GM12878 (cell line): ENCODE results near the gene DYNLT5.

Source experiments
- CHD4 ChIP-seq: fragments of 200-600 bp; sonication (generic); IDR thresholded peaks from 2 replicates; pipeline ENCODE4 v1.6.1; 2016; ENCODE audit warnings: mild to moderate bottlenecking
- EP300 ChIP-seq, 2 experiments: fragments of 150-350 bp in 1 of 2; IDR thresholded peaks; 2 replicates each; pipeline ENCODE4 v1.6.1; 2011 to 2012; ENCODE audit warnings: low read depth in 2 of 2, low read length in 2 of 2, borderline replicate concordance in 1 of 2, improper control_type of control experiment in 1 of 2, inconsistent platforms in 1 of 2; ENCODE audit not compliant: control insufficient read depth in 1 of 2
- ESRRA ChIP-seq: IDR thresholded peaks from 2 replicates; pipeline ENCODE4 v1.6.1; 2012; ENCODE audit warnings: mild to moderate bottlenecking, low read length, improper control_type of control experiment
- PML ChIP-seq: IDR thresholded peaks from 2 replicates; pipeline ENCODE4 v1.6.1; 2012; ENCODE audit warnings: low read length, inconsistent platforms
- POLR2AphosphoS5 ChIP-seq: IDR thresholded peaks from 2 replicates; pipeline ENCODE4 v1.6.1; 2011; ENCODE audit warnings: mild to moderate bottlenecking, low read length, inconsistent platforms
- RAD21 ChIP-seq: IDR thresholded peaks from 2 replicates; pipeline ENCODE4 v1.6.1; 2011; ENCODE audit warnings: mild to moderate bottlenecking, low read depth, low read length, moderate library complexity; ENCODE audit not compliant: insufficient read depth
- SREBF1 ChIP-seq: IDR thresholded peaks from 2 replicates; pipeline ENCODE4 v1.6.1; 2012; ENCODE audit warnings: mild to moderate bottlenecking, low read length
- TF ChIP-seq, protein P1 (sequence below), 3 experiments: IDR thresholded peaks in 2 of 3; conservative IDR thresholded peaks in 1 of 3; 2 replicates each; pipeline ENCODE4 v1.5.1; 2011; ENCODE audit warnings: low read depth in 3 of 3, low read length in 3 of 3, mild to moderate bottlenecking in 3 of 3, control low read depth in 2 of 3, moderate library complexity in 2 of 3, inconsistent platforms in 1 of 3, mixed read lengths in 1 of 3; ENCODE audit not compliant: control insufficient read depth in 2 of 3, insufficient read depth in 1 of 3; ENCODE audit errors: extremely low read depth in 1 of 3
- TF ChIP-seq, protein P2 (sequence below): IDR thresholded peaks from 2 replicates; pipeline ENCODE4 v1.6.1; 2012; ENCODE audit warnings: improper control_type of control experiment, low read depth, low read length; ENCODE audit not compliant: insufficient replicate concordance
- TF ChIP-seq, protein P3 (sequence below): IDR thresholded peaks from 2 replicates; pipeline ENCODE4 v1.6.1; 2012; ENCODE audit warnings: mild to moderate bottlenecking, low read depth, low read length
- TF ChIP-seq, protein P4 (sequence below): IDR thresholded peaks from 2 replicates; pipeline ENCODE4 v1.6.1; 2012; ENCODE audit warnings: low read length, inconsistent platforms
- TF ChIP-seq, protein P5 (sequence below): IDR thresholded peaks from 2 replicates; pipeline ENCODE4 v1.6.1; 2011; ENCODE audit warnings: low read depth, mild to moderate bottlenecking, low read length, moderate library complexity, borderline replicate concordance; ENCODE audit errors: extremely low read depth

DNA sequence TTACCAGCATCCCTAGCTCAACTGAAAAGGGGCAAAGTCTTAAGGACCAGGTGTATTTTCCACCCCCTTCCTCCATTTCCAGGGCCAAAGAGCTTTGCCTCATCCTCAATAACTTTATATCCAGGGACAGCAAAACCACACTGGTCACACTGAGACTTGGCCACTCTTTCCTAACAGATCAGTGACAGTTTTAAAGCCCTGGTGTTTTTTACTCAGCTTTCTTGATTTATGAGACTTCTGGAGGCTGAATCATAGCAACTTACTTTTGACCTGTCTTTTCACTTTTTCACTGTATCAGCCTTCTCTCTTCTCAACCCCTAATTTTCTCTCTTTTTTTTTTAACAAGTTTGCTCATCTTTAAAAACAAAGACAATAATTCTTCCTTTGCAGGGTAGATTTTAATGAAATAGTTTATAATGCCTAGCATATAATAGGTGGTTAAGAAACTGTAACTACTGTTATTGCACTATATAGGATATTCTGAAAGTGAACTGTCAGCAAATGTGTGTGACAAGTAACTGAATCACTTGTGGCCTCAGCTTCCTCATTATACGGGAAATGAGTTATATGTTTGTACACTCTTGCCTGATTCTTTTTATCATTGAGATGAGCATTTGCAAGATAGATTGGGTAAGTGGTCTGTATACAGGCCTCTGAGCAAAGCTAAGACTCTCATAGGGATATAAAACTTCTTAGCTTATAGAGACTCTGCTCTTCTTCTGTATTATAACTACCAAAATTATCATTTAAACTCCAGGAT, 19.7 kb upstream of the DYNLT5 start:
- TF ChIP-seq EP300 (IDR thresholded peaks at IDR 0.05; ENCODE audit: borderline replicate concordance in 1 of 2, control insufficient read depth in 1 of 2, low read depth in 2 of 2, low read length in 2 of 2) (no peak), SREBF1 (no peak), ESRRA (no peak), POLR2AphosphoS5 (no peak), CHD4 (no peak), RAD21 (no peak), PML (no peak)
- TF ChIP-seq, protein P1, sequence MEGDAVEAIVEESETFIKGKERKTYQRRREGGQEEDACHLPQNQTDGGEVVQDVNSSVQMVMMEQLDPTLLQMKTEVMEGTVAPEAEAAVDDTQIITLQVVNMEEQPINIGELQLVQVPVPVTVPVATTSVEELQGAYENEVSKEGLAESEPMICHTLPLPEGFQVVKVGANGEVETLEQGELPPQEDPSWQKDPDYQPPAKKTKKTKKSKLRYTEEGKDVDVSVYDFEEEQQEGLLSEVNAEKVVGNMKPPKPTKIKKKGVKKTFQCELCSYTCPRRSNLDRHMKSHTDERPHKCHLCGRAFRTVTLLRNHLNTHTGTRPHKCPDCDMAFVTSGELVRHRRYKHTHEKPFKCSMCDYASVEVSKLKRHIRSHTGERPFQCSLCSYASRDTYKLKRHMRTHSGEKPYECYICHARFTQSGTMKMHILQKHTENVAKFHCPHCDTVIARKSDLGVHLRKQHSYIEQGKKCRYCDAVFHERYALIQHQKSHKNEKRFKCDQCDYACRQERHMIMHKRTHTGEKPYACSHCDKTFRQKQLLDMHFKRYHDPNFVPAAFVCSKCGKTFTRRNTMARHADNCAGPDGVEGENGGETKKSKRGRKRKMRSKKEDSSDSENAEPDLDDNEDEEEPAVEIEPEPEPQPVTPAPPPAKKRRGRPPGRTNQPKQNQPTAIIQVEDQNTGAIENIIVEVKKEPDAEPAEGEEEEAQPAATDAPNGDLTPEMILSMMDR (IDR thresholded peaks at IDR 0.05 in 2 of 3, conservative IDR thresholded peaks at IDR 0.05 in 1 of 3; ENCODE audit: control insufficient read depth in 2 of 3, extremely low read depth in 1 of 3, insufficient read depth in 1 of 3, low read depth in 3 of 3, low read length in 3 of 3), result no peak
- TF ChIP-seq, protein P2, sequence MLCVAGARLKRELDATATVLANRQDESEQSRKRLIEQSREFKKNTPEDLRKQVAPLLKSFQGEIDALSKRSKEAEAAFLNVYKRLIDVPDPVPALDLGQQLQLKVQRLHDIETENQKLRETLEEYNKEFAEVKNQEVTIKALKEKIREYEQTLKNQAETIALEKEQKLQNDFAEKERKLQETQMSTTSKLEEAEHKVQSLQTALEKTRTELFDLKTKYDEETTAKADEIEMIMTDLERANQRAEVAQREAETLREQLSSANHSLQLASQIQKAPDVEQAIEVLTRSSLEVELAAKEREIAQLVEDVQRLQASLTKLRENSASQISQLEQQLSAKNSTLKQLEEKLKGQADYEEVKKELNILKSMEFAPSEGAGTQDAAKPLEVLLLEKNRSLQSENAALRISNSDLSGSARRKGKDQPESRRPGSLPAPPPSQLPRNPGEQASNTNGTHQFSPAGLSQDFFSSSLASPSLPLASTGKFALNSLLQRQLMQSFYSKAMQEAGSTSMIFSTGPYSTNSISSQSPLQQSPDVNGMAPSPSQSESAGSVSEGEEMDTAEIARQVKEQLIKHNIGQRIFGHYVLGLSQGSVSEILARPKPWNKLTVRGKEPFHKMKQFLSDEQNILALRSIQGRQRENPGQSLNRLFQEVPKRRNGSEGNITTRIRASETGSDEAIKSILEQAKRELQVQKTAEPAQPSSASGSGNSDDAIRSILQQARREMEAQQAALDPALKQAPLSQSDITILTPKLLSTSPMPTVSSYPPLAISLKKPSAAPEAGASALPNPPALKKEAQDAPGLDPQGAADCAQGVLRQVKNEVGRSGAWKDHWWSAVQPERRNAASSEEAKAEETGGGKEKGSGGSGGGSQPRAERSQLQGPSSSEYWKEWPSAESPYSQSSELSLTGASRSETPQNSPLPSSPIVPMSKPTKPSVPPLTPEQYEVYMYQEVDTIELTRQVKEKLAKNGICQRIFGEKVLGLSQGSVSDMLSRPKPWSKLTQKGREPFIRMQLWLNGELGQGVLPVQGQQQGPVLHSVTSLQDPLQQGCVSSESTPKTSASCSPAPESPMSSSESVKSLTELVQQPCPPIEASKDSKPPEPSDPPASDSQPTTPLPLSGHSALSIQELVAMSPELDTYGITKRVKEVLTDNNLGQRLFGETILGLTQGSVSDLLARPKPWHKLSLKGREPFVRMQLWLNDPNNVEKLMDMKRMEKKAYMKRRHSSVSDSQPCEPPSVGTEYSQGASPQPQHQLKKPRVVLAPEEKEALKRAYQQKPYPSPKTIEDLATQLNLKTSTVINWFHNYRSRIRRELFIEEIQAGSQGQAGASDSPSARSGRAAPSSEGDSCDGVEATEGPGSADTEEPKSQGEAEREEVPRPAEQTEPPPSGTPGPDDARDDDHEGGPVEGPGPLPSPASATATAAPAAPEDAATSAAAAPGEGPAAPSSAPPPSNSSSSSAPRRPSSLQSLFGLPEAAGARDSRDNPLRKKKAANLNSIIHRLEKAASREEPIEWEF, result no peak
- TF ChIP-seq, protein P3, sequence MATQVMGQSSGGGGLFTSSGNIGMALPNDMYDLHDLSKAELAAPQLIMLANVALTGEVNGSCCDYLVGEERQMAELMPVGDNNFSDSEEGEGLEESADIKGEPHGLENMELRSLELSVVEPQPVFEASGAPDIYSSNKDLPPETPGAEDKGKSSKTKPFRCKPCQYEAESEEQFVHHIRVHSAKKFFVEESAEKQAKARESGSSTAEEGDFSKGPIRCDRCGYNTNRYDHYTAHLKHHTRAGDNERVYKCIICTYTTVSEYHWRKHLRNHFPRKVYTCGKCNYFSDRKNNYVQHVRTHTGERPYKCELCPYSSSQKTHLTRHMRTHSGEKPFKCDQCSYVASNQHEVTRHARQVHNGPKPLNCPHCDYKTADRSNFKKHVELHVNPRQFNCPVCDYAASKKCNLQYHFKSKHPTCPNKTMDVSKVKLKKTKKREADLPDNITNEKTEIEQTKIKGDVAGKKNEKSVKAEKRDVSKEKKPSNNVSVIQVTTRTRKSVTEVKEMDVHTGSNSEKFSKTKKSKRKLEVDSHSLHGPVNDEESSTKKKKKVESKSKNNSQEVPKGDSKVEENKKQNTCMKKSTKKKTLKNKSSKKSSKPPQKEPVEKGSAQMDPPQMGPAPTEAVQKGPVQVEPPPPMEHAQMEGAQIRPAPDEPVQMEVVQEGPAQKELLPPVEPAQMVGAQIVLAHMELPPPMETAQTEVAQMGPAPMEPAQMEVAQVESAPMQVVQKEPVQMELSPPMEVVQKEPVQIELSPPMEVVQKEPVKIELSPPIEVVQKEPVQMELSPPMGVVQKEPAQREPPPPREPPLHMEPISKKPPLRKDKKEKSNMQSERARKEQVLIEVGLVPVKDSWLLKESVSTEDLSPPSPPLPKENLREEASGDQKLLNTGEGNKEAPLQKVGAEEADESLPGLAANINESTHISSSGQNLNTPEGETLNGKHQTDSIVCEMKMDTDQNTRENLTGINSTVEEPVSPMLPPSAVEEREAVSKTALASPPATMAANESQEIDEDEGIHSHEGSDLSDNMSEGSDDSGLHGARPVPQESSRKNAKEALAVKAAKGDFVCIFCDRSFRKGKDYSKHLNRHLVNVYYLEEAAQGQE, result no peak
- TF ChIP-seq, protein P4, sequence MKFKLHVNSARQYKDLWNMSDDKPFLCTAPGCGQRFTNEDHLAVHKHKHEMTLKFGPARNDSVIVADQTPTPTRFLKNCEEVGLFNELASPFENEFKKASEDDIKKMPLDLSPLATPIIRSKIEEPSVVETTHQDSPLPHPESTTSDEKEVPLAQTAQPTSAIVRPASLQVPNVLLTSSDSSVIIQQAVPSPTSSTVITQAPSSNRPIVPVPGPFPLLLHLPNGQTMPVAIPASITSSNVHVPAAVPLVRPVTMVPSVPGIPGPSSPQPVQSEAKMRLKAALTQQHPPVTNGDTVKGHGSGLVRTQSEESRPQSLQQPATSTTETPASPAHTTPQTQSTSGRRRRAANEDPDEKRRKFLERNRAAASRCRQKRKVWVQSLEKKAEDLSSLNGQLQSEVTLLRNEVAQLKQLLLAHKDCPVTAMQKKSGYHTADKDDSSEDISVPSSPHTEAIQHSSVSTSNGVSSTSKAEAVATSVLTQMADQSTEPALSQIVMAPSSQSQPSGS, result no peak
- TF ChIP-seq, protein P5, sequence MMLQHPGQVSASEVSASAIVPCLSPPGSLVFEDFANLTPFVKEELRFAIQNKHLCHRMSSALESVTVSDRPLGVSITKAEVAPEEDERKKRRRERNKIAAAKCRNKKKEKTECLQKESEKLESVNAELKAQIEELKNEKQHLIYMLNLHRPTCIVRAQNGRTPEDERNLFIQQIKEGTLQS, result no peak
